Activated naive CD4-positive, alpha-beta T cell treated with anti-CD3 and anti-CD28 coated beads, Interleukin-2, amount 50 U/mL, for 24 hours (primary cell): Measurements from ENCODE around the gene TNS1.

Experiments used
- H3K27ac Mint-ChIP-seq: one replicate; pipeline ENCODE4 v1.8.0; 2021; ENCODE audit warnings: mild to moderate bottlenecking, mixed read lengths
- H3K27me3 Mint-ChIP-seq: one replicate; pipeline ENCODE4 v1.8.0; 2021; ENCODE audit warnings: mixed read lengths
- H3K36me3 Mint-ChIP-seq: one replicate; pipeline ENCODE4 v1.8.0; 2021; ENCODE audit warnings: mixed read lengths
- H3K4me1 Mint-ChIP-seq: one replicate; pipeline ENCODE4 v1.8.0; 2021; ENCODE audit warnings: mixed read lengths
- H3K4me3 Mint-ChIP-seq: one replicate; pipeline ENCODE4 v1.8.0; 2021; ENCODE audit warnings: mild to moderate bottlenecking, mixed read lengths
- H3K9me3 Mint-ChIP-seq: one replicate; pipeline ENCODE4 v1.8.0; 2021; ENCODE audit warnings: mixed read lengths

The TNS1 gene

DNA sequence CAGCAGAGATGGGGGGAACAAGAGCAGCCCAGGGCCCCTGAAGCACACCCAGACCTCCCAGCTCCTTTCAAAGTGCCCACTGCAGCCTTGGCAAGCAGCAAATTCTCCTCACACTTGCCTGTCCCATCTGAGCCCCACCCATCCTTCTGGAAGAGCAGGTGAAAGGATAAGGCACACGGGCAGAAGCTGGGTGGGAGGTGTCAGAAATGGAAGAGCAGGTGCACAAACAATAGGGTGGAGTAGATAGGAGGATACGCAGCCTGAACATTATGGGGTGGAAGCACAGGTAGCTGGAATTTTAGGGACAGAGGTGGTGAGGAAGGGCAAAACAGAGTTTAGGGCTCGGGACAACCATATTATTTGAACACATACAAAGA, 69.2 kb downstream of the TNS1 start:
- no peaks in the 10 kb centered on the region for H3K9me3 Mint-ChIP-seq
- H3K4me3 Mint-ChIP-seq, result no peak overlapping the region
- H3K27ac Mint-ChIP-seq, result no peak overlapping the region
- no peaks in the 10 kb centered on the region for H3K36me3 Mint-ChIP-seq
- H3K27me3 Mint-ChIP-seq, result no peaks in the 10 kb centered on the region
- no peaks in the 10 kb centered on the region for H3K4me1 Mint-ChIP-seq

DNA sequence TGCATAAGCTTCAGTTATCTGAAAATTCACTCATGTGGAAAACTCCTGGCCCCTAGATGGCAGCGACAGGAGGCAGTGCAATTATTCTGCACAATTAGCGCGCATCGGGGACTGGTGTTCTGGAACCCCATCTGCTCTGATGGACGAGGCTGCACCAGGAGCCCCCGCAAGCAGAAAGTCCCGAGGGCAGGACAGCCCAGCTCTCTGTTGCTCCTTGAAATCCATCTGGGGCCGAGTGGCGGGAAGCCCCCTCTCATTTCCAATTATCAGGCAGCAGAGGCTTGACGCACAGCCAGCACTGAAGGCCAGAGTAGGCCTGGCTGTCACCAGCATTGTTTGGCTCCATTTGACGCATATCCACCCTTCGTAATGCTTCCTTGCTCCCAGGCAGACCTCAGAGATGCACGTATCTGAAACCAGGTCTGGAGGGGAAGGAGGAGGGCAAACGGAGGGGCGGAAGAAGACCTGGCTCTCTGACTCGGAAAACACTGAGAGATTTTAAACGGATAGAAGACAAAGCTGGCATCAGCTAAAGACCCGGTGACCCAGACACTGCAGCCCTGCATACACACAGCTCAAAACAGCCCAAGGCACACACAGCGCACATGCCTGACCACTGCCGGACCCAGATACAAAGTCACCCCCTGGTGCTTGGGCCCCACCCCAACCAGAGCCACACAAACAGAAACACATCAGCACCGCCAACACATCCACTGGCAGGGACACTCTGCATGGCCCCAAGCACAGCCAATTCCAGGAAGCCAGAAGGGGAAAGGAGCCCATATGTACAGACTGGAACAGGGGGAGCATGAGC, 69.8 kb downstream of the TNS1 start:
- Mint-ChIP-seq H3K27ac (no peak overlapping the region), H3K4me3 (no peak overlapping the region), H3K9me3 (no peaks in the 10 kb centered on the region), H3K27me3 (no peaks in the 10 kb centered on the region), H3K36me3 (no peaks in the 10 kb centered on the region), H3K4me1 (no peaks in the 10 kb centered on the region)

DNA sequence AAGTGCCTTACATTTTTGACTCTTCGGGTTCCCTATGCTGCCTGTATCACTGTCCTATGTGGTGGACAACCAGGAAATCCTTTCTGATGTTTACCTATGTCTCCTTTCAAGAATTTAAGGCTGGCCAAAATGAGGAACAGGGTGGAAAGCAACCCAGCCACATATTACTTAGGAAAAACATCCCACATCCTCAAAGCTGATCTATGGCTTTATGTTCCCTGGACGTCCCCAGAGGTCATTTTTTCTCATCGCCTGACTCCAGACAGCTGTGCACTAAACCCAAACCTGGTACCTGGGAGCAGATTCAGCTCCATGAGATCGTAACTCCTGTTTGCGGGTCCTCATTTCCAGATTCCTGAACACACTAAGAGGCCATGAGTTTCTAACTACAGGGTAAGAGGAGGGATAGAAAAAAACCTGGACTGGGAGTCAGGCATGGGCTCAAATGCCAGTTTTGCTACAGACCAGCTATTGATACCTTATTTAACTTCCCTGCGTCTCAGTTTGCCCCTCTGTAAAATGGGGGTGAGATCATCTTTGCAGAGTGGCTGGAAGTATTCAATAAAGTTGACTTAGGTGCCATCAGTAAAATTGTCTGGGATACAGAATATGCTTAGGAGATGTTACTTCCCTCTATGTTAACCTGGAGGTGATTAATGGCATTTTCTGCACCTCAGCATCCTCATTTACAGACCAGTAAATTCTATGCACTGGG, 70.8 kb downstream of the TNS1 start:
- H3K4me3 Mint-ChIP-seq, result no peak overlapping the region
- no peaks in the 10 kb centered on the region for H3K27me3 Mint-ChIP-seq
- no peaks in the 10 kb centered on the region for H3K9me3 Mint-ChIP-seq
- no peaks in the 10 kb centered on the region for H3K36me3 Mint-ChIP-seq
- H3K4me1 Mint-ChIP-seq, result no peaks in the 10 kb centered on the region
- H3K27ac Mint-ChIP-seq, result no peak overlapping the region

DNA sequence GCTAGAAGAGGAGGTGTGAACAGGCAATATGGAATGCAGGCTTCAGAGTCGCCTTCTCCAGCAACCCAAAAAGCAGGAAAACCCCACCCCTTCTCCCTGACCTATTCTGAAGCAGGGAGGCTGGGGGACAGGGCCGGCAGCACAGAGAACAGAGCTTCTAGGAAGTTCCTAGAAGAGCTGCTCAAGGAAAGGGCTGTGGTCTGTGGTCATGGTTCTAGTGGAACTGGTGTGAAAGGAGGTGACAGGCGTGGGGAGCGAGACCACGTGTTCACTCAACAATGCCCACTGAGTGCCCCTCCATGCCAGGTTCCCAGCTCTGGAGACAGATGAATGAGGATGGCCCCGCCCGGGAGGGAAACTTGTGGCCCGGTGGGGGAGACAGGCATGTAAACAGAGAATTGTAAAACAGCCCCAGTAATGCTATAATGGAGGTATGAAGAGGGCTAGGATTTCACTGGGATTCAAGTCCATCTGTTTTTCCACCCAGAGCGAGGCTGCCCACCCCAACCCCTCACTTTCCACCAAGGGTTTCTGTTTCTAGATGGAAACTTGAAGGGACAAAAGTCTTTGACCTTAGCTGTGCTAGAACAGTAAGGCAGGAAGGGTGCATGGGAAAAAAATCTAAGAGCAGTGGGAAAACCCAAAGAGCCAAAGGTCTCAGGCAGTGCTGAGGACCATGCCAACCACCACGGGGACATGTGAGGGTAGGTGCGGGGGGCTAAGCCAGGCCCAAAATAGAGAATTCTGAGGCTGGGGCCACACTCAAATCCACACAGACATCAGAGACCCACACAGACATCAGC, 71.8 kb downstream of the TNS1 start:
- Mint-ChIP-seq H3K4me3 (no peak overlapping the region), H3K27ac (no peak overlapping the region)

DNA sequence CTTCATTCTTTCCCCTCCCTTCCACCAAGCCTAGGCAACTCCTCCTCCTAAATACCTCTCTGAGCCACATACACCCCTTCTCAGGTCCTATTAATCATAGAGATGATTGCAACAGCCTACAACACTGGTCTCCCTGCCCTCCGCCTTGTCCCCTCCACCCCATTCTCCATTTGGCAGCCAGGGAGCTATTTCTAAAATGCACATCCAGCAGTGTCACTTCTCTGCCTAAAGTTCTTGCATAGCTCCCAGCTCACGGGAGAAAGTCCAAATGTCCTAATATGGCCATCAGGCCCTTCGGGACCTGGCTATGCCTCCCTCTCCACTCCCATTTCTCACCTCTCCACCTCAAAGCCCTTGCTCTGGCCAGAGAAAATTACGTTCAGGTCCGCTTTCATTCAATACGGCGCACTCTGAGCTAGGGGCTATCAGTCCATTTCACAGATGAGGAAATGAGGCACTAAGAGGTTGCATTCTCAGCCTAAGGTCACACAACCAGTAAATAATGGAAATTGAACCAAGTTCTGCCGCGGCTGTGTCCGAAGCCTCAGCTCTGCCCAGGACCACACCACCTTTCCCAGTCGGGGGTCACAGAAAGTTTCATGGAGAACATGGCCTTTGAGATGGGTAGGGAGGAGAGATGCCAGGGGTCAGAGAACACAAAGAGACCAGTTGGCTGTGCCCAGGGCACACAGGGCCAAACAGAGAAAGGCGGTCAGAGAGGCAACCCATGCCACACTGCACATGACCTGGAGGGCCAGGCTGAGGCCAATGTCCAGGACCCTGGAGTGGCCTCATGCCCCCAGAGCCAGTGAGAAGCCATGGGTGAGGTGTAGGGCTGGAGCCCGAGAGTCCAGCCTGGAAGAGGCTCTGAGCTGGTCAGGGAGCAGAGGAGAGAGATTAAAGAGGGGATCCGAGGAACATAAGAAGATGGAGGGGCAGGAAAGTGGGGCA, 72.8 kb downstream of the TNS1 start:
- no peak overlapping the region for H3K27ac Mint-ChIP-seq

More for the DNA sequence above, 71.8 kb downstream of the TNS1 start:
- Mint-ChIP-seq H3K9me3 (no peaks in the 10 kb centered on the region), H3K27me3 (no peaks in the 10 kb centered on the region), H3K4me1 (no peaks in the 10 kb centered on the region), H3K36me3 (no peaks in the 10 kb centered on the region)

DNA sequence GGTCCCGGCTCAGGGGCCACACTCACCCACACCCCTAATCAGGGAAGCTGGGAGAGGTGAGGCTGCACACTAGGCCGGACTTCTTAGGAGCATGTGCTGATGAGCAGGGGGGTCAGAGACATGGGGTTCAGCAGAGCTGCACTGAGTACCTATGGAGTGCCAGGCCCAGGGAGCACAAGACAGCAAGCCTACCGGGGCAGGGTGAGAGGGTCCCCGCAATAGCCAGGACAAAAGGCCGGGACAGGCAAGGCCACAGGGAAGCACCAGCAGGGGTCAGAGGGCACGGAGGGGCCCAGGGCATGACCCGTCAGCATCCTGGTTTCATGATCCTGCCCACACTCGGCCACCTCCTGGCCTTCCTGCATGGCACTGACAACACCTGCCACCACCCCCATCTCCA, 73.5 kb downstream of the TNS1 start:
- no peaks in the 10 kb centered on the region for H3K36me3 Mint-ChIP-seq
- H3K4me1 Mint-ChIP-seq, result no peaks in the 10 kb centered on the region
- no peaks in the 10 kb centered on the region for H3K9me3 Mint-ChIP-seq
- no peaks in the 10 kb centered on the region for H3K27me3 Mint-ChIP-seq
- H3K27ac Mint-ChIP-seq, result no peak overlapping the region
- H3K4me3 Mint-ChIP-seq, result no peak overlapping the region

More for the DNA sequence above, 72.8 kb downstream of the TNS1 start:
- Mint-ChIP-seq H3K27me3 (no peaks in the 10 kb centered on the region), H3K9me3 (no peaks in the 10 kb centered on the region), H3K36me3 (no peaks in the 10 kb centered on the region), H3K4me3 (no peak overlapping the region), H3K4me1 (no peaks in the 10 kb centered on the region)

DNA sequence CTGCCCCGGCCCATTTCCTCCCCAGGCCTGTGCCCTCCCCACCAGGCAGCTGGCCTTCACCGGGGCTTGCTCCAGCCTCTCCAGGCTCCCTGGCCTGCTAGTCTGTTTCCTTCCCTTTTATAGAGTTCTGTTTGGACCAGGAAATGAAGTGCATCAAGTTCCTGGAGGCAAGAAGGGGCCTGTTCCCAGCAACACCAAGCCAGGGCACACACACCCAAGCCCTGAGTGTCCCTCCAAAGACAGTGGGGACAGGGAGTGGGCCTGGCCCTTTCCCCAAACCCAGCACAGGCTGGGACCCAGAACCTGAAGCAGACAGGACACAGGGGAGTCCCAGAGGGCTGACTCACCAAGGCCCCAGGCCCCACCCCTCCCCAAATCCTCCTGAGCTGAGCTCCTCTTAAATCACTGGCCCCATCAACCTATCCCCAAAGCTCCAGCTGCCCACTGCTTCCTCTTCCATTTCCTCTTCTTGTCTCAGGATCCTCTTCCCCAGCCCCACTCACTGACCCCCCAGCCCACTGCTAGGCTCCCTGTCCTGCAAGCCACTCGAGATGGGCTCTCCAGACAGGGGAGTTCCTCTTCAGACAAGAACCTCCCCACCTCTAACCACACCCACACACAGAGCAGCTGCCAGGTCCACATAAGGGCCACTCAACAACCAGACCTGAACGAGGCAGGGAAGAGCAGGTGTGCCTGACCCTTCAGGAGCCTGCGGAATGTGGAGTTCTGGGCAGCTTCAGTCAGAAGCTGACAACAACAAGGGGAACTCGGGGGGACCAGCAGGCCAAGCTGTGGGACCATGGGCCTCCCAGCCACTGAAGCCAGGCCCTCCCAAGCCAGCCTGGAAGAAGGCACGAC, 74.2 kb downstream of the TNS1 start:
- no peak overlapping the region for H3K4me3 Mint-ChIP-seq
- H3K4me1 Mint-ChIP-seq, result no peaks in the 10 kb centered on the region
- no peaks in the 10 kb centered on the region for H3K27me3 Mint-ChIP-seq
- no peaks in the 10 kb centered on the region for H3K36me3 Mint-ChIP-seq
- no peaks in the 10 kb centered on the region for H3K9me3 Mint-ChIP-seq
- H3K27ac Mint-ChIP-seq, result no peak overlapping the region

DNA sequence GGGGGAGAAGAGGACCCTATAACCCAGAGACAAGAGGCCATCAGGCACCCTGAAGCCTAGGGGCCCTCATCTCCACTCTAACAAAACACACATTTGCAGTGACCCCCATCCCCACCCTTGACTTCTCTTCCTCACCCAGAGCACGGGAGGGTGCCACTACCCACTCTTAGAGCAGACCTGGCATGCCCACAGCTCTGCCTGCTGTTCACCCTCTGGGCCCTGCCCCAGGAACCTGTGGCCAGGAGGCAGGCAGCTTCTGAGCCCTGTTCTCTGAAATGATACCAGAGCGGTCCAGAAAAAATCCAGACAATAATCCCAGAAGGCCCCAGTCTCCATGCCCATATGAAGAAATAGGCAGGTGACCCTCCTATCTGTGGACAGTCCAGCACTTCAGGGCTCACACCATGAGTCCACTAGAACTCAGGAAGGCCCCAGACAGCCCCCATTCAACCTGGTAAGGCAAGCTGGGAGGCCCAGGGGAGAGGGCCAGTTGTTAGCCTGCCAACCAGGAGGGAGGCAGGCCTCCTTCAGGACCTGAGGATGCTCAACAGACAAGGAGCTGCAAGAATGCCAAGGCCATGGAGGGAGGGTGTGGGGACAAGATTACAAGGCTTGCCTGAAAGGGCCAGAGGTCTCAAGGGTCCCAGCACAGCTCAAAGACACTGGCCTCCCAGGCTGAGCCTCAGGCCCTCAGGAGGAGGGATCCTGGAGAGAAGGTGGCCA, 75.0 kb downstream of the TNS1 start:
- Mint-ChIP-seq H3K4me3 (no peak overlapping the region), H3K27me3 (no peaks in the 10 kb centered on the region)

DNA sequence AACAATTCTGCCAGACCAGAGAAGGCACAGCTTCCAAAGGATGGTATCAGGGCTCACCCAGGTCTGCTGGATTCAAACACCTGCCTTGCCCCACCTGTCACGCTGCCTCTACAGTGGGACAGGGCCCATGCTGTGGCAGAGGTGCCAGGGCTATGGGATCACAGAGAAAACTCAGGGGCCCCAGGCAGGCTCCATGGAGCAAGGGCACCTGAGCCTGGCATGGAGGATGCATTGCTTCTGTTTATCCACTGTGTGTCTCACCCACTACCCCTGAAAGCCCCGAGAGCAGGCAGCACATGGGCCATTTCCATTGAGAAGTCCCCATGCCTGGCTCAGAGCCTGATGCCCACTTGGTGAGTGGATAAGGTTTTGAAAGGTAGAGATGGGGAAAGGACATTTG, 76.0 kb downstream of the TNS1 start:
- no peak overlapping the region for H3K27ac Mint-ChIP-seq
- no peaks in the 10 kb centered on the region for H3K27me3 Mint-ChIP-seq
- no peaks in the 10 kb centered on the region for H3K4me1 Mint-ChIP-seq
- H3K36me3 Mint-ChIP-seq, result no peaks in the 10 kb centered on the region
- H3K9me3 Mint-ChIP-seq, result no peaks in the 10 kb centered on the region
- no peak overlapping the region for H3K4me3 Mint-ChIP-seq

More for the DNA sequence above, 75.0 kb downstream of the TNS1 start:
- H3K9me3 Mint-ChIP-seq, result no peaks in the 10 kb centered on the region
- H3K27ac Mint-ChIP-seq, result no peak overlapping the region
- no peaks in the 10 kb centered on the region for H3K4me1 Mint-ChIP-seq
- H3K36me3 Mint-ChIP-seq, result no peaks in the 10 kb centered on the region

DNA sequence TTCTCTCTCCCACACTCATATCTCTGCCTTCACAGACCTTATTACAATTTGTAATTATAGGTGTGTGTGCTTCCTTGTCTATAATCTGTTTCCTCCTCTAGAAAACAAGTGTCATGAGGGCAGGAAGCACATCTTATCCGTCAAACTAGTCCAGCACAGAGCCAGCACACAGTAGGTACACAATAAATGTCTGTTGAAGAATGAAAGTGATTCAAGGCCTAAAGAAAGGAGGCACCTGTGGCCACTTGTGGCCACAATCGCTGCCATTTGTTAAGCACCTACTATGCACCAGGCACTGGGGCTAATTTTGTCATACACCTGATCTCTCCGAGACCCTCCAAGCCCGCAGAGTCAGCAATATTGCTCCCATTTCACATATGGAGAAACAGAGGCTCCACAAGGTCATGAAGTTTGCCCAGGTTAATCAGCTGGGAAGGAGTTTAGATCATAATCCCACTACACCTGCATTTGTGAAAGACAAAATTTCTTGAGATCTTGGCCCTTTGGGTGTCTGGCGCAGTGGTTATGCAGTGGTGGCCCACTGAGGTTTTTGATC, 78.4 kb downstream of the TNS1 start:
- H3K27me3 Mint-ChIP-seq, result no peaks in the 10 kb centered on the region
- H3K4me1 Mint-ChIP-seq, result no peaks in the 10 kb centered on the region
- H3K9me3 Mint-ChIP-seq, result no peaks in the 10 kb centered on the region
- H3K27ac Mint-ChIP-seq, result no peak overlapping the region
- no peaks in the 10 kb centered on the region for H3K36me3 Mint-ChIP-seq
- H3K4me3 Mint-ChIP-seq, result no peak overlapping the region

DNA sequence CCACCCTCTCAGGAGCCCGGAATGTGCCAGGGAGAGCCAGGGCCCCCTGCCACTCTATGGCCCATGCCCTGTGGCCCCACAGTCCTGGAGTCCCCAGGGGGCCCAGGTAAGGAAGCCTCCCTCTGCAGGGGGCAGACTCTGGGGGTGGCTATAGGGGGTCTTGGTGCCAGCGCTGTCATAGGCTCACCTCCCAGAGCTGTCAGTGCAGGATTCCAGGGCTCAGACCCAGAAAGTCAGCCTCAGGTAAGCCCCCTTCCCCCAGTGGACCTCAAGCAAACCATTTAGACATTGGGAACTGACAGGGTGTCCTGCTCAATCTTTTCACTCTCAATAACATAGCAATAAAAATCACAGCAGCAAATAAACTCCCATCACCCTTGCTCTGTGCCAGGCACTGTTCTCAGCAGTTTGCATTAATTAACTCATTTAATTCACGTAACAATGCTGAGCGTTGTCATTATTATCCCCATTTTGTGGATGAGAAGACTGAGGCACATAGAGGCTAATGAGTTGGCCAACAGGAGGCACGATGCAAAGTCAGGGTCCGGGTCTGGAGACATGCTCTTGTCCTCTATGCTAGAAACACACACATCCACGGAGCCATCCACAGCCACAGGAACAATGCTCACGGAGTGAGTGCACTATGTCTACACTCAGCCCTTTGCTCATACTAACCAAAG, 79.6 kb downstream of the TNS1 start:
- Mint-ChIP-seq H3K36me3 (no peaks in the 10 kb centered on the region), H3K27me3 (no peaks in the 10 kb centered on the region), H3K4me1 (no peaks in the 10 kb centered on the region), H3K9me3 (no peaks in the 10 kb centered on the region), H3K4me3 (no peak overlapping the region), H3K27ac (no peak overlapping the region)

DNA sequence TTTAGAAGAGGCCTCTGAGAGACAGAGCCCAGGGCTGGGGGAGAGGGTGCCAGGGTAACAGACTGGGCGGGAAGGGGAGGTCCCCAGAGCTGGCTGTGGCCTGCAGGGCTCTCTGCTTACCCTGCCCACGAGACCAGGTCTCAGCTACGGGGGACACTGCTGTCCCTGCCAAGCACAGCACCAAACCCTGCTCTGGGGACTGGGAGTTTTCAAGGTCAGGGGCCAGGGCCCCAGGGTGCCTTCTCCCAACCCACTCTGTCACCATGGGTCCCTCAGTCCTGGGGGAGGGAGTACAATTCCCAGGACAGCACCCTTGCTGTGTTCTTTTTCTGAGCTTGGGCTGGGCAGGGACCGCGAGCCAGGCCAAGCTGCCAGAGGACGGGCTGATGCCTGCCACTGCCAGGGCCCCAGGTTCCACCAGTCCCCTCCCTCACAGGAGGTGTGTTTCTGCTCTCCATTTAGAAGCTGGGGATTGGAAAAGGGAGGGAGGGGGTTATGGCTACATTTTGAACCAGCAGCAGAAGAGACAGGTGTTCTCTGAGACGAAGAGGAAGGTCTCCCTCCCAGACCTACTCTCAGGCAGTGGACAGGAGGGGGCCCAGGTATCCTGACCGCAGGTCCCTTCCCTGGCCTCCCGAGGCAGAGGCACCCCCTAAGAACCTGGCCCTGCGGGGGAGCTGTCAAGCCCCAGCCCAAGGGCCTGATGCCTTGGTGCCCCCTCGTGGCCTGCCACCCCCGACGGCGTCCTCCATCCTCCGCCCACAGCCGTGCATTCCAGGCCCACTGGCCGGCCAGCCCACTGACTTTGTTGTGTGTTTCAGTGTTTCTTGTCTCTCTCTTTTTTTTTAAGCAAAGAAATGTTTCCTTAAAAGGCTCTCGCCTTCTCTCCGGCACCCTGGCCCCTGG, 80.4 kb downstream of the TNS1 start:
- Mint-ChIP-seq H3K36me3 (no peaks in the 10 kb centered on the region), H3K27me3 (peaks cover 1% of the 10 kb centered on the region), H3K4me1 (no peaks in the 10 kb centered on the region), H3K4me3 (no peak overlapping the region), H3K27ac (no peak overlapping the region), H3K9me3 (no peaks in the 10 kb centered on the region)
